GM23338 (cell line): ENCODE measurements around the gene NPIPB2. TPM values are rescaled to one million over a fixed set of nuclear protein-coding genes. Genes with fewer than 3 reads are reported as not detected.

Source experiments
- ATAC-seq: fragments of 200-7000 bp; cut with Tn5 transposase; 3 replicates; pipeline ENCODE4 v1.9.1; 2020
- DNase-seq: peaks from one replicate; pipeline ENCODE4 v3.0.0-alpha.2; 2015; ENCODE audit warnings: low spot score
- H2AFZ ChIP-seq: fragments of 200-600 bp; sonication (generic); 2 replicates; pipeline ENCODE4 v1.8.0; 2016; ENCODE audit warnings: antibody characterized with exemption, mild to moderate bottlenecking, moderate library complexity
- H3F3A ChIP-seq: fragments of 200-600 bp; sonication (generic); replicated peaks from 2 replicates; pipeline ENCODE4 v1.8.0; 2017; ENCODE audit warnings: antibody characterized with exemption, mixed run types, low read depth
- H3K27ac ChIP-seq: fragments of 200-600 bp; sonication (generic); 2 replicates; pipeline ENCODE4 v1.6.1; 2016; ENCODE audit warnings: low read depth
- H3K27me3 ChIP-seq: fragments of 200-600 bp; sonication (generic); 2 replicates; pipeline ENCODE4 v1.8.0; 2016; ENCODE audit warnings: mild to moderate bottlenecking, mixed run types, moderate library complexity; ENCODE audit not compliant: insufficient read depth
- H3K36me3 ChIP-seq: fragments of 200-600 bp; sonication (generic); 2 replicates; pipeline ENCODE4 v1.8.0; 2016; ENCODE audit warnings: mild to moderate bottlenecking; ENCODE audit not compliant: insufficient read depth
- H3K4me1 ChIP-seq: fragments of 200-600 bp; sonication (generic); 2 replicates; pipeline ENCODE4 v1.8.0; 2016; ENCODE audit warnings: mild to moderate bottlenecking, moderate library complexity; ENCODE audit not compliant: insufficient read depth
- H3K4me2 ChIP-seq: fragments of 200-600 bp; sonication (generic); 2 replicates; pipeline ENCODE4 v1.7.1; 2017; ENCODE audit warnings: mixed run types
- H3K4me3 ChIP-seq: fragments of 200-600 bp; sonication (generic); 2 replicates; pipeline ENCODE4 v1.6.1; 2016; ENCODE audit warnings: mixed run types
- H3K79me2 ChIP-seq: fragments of 200-600 bp; sonication (generic); replicated peaks from 2 replicates; pipeline ENCODE4 v1.8.0; 2017; ENCODE audit warnings: mild to moderate bottlenecking; ENCODE audit not compliant: insufficient read depth
- H3K9me2 ChIP-seq: fragments of 200-600 bp; sonication (generic); 2 replicates; pipeline ENCODE4 v1.8.0; 2017; ENCODE audit not compliant: insufficient read depth
- H4K20me1 ChIP-seq: fragments of 200-600 bp; sonication (generic); replicated peaks from 2 replicates; pipeline ENCODE4 v1.8.0; 2017; ENCODE audit warnings: mild to moderate bottlenecking; ENCODE audit not compliant: insufficient read depth
- H3K27ac Mint-ChIP-seq: 2 replicates; pipeline ENCODE4 v1.8.0; 2020; ENCODE audit warnings: inconsistent platforms, mild to moderate bottlenecking, moderate library complexity, mixed read lengths
- H3K27me3 Mint-ChIP-seq: 3 replicates; pipeline ENCODE4 v1.8.0; 2022; ENCODE audit warnings: low read depth, mild to moderate bottlenecking, moderate library complexity, mixed read lengths, inconsistent platforms; ENCODE audit not compliant: insufficient read depth, poor library complexity
- H3K36me3 Mint-ChIP-seq: 3 replicates; pipeline ENCODE4 v1.8.0; 2021; ENCODE audit warnings: low read depth, mild to moderate bottlenecking, inconsistent platforms, moderate library complexity, mixed read lengths
- H3K4me1 Mint-ChIP-seq: 3 replicates; pipeline ENCODE4 v1.8.0; 2020; ENCODE audit warnings: mild to moderate bottlenecking, inconsistent platforms, mixed read lengths
- H3K4me3 Mint-ChIP-seq: 3 replicates; pipeline ENCODE4 v1.8.0; 2021; ENCODE audit warnings: moderate library complexity, mild to moderate bottlenecking, inconsistent platforms, mixed read lengths
- H3K9me3 Mint-ChIP-seq: 3 replicates; pipeline ENCODE4 v1.8.0; 2020; ENCODE audit warnings: moderate library complexity, mild to moderate bottlenecking, inconsistent platforms, mixed read lengths
- CREB1 ChIP-seq: fragments of 250-450 bp; sonication (Bioruptor Pico); IDR thresholded peaks from 2 replicates; pipeline ENCODE4 v1.5.0; 2020; ENCODE audit warnings: low read depth, mild to moderate bottlenecking, moderate library complexity
- ETS1 ChIP-seq: IDR thresholded peaks from 2 replicates; pipeline ENCODE4 v1.6.1; 2016; ENCODE audit warnings: antibody characterized with exemption
- EZH2 ChIP-seq: fragments of 200-600 bp; sonication (generic); IDR thresholded peaks from one replicate; pipeline ENCODE4 v1.8.0; 2017; ENCODE audit warnings: antibody characterized with exemption, mild to moderate bottlenecking, low read depth; ENCODE audit not compliant: unreplicated experiment
- EZH2phosphoT487 ChIP-seq: fragments of 200-600 bp; sonication (generic); IDR thresholded peaks from one replicate; pipeline ENCODE4 v1.8.1; 2018; ENCODE audit warnings: antibody characterized with exemption; ENCODE audit not compliant: unreplicated experiment
- JUNB ChIP-seq: IDR thresholded peaks from one replicate; pipeline ENCODE4 v1.6.1; 2016; ENCODE audit warnings: antibody characterized with exemption; ENCODE audit not compliant: unreplicated experiment
- NANOG ChIP-seq: IDR thresholded peaks from 2 replicates; pipeline ENCODE4 v1.6.1; 2016; ENCODE audit warnings: antibody characterized with exemption, borderline replicate concordance
- POLR2AphosphoS5 ChIP-seq: IDR thresholded peaks from 2 replicates; pipeline ENCODE4 v1.6.1; 2016; ENCODE audit warnings: antibody characterized with exemption, low read depth
- REST ChIP-seq: IDR thresholded peaks from one replicate; pipeline ENCODE4 v1.6.1; 2018; ENCODE audit warnings: antibody characterized with exemption; ENCODE audit not compliant: unreplicated experiment
- STAT1 ChIP-seq: IDR thresholded peaks from one replicate; pipeline ENCODE4 v1.6.1; 2016; ENCODE audit warnings: antibody characterized with exemption; ENCODE audit not compliant: unreplicated experiment
- ZNF114 ChIP-seq: fragments of 250-450 bp; sonication (Bioruptor Pico); IDR thresholded peaks from 2 replicates; pipeline ENCODE4 v1.5.0; 2020; ENCODE audit warnings: mild to moderate bottlenecking, moderate library complexity
- ZNF331 ChIP-seq: fragments of 250-450 bp; sonication (Bioruptor Pico); IDR thresholded peaks from 2 replicates; pipeline ENCODE4 v1.5.0; 2020; ENCODE audit warnings: low read depth, mild to moderate bottlenecking, moderate library complexity
- polyA plus RNA-seq: library from polyadenylated mRNA; unstranded; fragments of >200 nt; fragmentation: Nextera tagmentation; extraction: Ambion mirVana; gene quantifications from 2 replicates; pipeline ENCODE4 v1.2.1, GENCODE V29; 2016
- total RNA-seq: library from RNA; depleted of rRNA; stranded (reverse); fragments of >200 nt; shearing (Covaris generic); gene quantifications from 2 replicates; pipeline ENCODE4 v1.2.3, GENCODE V29; 2014
- TF ChIP-seq, protein P1 (sequence below): fragments of 250-450 bp; sonication (Bioruptor Pico); IDR thresholded peaks from 2 replicates; pipeline ENCODE4 v1.5.0; 2020; ENCODE audit warnings: mild to moderate bottlenecking, moderate library complexity
- TF ChIP-seq, protein P2 (sequence below), 2 experiments: fragments of 200-600 bp in 1 of 2; sonication (generic) in 1 of 2; conservative IDR thresholded peaks; 2 replicates each; pipeline versions ENCODE4 v1.5.1 to v1.6.1; 2016 to 2017; ENCODE audit warnings: antibody characterized with exemption in 2 of 2, low read depth in 2 of 2, mild to moderate bottlenecking in 2 of 2, moderate library complexity in 1 of 2

The NPIPB2 gene
- total and polyA plus RNA-seq, 2 experiments from 2014 or later = 1.0 to 6.8 TPM

DNA sequence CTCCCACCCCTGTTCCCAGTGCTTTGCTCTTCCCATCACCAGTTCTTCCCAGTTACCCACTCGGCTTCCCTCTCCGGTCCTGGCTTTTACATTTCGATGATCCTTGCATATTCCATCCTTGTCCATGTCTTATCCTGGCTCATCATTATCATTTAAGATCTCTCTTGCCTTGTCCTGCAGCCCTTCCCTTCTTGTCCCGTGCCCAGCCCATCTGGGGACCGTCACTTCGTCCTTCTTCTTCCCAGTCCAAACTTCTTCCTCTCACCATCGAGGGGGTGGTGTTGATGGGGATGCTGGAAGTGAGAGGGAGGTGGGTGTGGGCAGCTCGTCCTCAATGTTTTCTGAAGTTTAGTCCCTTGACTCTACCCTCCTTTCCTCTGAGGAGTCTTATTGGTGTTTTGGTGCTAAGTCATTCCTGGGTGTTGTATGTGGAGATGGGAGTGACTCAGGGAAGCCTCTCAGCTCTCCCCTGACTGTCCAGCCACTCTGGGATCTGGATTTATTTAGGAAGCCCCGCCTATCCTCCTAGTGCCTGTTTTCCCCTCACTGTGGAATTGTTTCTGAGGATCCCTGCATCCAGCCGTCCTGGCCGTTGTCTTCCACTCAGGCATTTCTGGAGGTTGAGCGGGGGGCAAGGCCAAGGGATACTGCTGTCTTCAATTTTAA is 35.7 kb upstream of the NPIPB2 start:
- H3K4me1 ChIP-seq = peaks cover 6% of the 10 kb centered on the region
- ATAC-seq (no peak), DNase-seq (no peak)
- H3K27ac ChIP-seq = no peak overlapping the region
- H3K27me3 ChIP-seq = no peaks in the 10 kb centered on the region
- TF ChIP-seq REST = no peak
- no peak for TF ChIP-seq EZH2phosphoT487
- no peak for TF ChIP-seq JUNB
- no peak for TF ChIP-seq ZNF114 (CRISPR knock-in tag)
- TF ChIP-seq, protein P1, sequence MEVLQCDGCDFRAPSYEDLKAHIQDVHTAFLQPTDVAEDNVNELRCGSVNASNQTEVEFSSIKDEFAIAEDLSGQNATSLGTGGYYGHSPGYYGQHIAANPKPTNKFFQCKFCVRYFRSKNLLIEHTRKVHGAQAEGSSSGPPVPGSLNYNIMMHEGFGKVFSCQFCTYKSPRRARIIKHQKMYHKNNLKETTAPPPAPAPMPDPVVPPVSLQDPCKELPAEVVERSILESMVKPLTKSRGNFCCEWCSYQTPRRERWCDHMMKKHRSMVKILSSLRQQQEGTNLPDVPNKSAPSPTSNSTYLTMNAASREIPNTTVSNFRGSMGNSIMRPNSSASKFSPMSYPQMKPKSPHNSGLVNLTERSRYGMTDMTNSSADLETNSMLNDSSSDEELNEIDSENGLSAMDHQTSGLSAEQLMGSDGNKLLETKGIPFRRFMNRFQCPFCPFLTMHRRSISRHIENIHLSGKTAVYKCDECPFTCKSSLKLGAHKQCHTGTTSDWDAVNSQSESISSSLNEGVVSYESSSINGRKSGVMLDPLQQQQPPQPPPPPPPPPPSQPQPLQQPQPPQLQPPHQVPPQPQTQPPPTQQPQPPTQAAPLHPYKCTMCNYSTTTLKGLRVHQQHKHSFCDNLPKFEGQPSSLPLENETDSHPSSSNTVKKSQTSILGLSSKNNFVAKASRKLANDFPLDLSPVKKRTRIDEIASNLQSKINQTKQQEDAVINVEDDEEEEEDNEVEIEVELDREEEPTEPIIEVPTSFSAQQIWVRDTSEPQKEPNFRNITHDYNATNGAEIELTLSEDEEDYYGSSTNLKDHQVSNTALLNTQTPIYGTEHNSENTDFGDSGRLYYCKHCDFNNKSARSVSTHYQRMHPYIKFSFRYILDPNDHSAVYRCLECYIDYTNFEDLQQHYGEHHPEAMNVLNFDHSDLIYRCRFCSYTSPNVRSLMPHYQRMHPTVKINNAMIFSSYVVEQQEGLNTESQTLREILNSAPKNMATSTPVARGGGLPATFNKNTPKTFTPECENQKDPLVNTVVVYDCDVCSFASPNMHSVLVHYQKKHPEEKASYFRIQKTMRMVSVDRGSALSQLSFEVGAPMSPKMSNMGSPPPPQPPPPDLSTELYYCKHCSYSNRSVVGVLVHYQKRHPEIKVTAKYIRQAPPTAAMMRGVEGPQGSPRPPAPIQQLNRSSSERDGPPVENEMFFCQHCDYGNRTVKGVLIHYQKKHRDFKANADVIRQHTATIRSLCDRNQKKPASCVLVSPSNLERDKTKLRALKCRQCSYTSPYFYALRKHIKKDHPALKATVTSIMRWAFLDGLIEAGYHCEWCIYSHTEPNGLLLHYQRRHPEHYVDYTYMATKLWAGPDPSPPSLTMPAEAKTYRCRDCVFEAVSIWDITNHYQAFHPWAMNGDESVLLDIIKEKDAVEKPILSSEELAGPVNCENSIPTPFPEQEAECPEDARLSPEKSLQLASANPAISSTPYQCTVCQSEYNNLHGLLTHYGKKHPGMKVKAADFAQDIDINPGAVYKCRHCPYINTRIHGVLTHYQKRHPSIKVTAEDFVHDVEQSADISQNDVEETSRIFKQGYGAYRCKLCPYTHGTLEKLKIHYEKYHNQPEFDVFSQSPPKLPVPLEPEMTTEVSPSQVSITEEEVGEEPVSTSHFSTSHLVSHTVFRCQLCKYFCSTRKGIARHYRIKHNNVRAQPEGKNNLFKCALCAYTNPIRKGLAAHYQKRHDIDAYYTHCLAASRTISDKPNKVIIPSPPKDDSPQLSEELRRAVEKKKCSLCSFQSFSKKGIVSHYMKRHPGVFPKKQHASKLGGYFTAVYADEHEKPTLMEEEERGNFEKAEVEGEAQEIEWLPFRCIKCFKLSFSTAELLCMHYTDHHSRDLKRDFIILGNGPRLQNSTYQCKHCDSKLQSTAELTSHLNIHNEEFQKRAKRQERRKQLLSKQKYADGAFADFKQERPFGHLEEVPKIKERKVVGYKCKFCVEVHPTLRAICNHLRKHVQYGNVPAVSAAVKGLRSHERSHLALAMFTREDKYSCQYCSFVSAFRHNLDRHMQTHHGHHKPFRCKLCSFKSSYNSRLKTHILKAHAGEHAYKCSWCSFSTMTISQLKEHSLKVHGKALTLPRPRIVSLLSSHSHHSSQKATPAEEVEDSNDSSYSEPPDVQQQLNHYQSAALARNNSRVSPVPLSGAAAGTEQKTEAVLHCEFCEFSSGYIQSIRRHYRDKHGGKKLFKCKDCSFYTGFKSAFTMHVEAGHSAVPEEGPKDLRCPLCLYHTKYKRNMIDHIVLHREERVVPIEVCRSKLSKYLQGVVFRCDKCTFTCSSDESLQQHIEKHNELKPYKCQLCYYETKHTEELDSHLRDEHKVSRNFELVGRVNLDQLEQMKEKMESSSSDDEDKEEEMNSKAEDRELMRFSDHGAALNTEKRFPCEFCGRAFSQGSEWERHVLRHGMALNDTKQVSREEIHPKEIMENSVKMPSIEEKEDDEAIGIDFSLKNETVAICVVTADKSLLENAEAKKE (CRISPR knock-in tag) = no peak
- no peak for TF ChIP-seq ETS1
- TF ChIP-seq STAT1 = no peak
- no peak for TF ChIP-seq ZNF331 (CRISPR knock-in tag)
- TF ChIP-seq, protein P2, sequence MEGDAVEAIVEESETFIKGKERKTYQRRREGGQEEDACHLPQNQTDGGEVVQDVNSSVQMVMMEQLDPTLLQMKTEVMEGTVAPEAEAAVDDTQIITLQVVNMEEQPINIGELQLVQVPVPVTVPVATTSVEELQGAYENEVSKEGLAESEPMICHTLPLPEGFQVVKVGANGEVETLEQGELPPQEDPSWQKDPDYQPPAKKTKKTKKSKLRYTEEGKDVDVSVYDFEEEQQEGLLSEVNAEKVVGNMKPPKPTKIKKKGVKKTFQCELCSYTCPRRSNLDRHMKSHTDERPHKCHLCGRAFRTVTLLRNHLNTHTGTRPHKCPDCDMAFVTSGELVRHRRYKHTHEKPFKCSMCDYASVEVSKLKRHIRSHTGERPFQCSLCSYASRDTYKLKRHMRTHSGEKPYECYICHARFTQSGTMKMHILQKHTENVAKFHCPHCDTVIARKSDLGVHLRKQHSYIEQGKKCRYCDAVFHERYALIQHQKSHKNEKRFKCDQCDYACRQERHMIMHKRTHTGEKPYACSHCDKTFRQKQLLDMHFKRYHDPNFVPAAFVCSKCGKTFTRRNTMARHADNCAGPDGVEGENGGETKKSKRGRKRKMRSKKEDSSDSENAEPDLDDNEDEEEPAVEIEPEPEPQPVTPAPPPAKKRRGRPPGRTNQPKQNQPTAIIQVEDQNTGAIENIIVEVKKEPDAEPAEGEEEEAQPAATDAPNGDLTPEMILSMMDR (conservative IDR thresholded peaks at IDR 0.05; ENCODE audit: low read depth in 2 of 2) = no peak
- TF ChIP-seq NANOG = no peak
- no peak for TF ChIP-seq POLR2AphosphoS5
- no peak for TF ChIP-seq EZH2
- TF ChIP-seq CREB1 (CRISPR knock-in tag) = no peak
- Mint-ChIP-seq H3K27ac (no peak overlapping the region), H3K4me1 (peaks cover 21% of the 10 kb centered on the region), H3K4me3 (peak overlapping the region; percentile 97), H3K27me3 (peaks cover 10% of the 10 kb centered on the region), H3K9me3 (peaks cover 3% of the 10 kb centered on the region; the same call in 1 of the 3 replicates), H3K36me3 (no peaks in the 10 kb centered on the region; the same call in 2 of the 3 replicates)
- peak overlapping the region; percentile 97 for H3K4me2 ChIP-seq
- no peaks in the 10 kb centered on the region for H3K9me2 ChIP-seq
- no peaks in the 10 kb centered on the region for H3K36me3 ChIP-seq
- H3K79me2 ChIP-seq = peaks cover 14% of the 10 kb centered on the region
- 0 out of 2 replicates have a peak, but pooled peaks cover 2% of the 10 kb centered on the region for H3F3A ChIP-seq
- H4K20me1 ChIP-seq = no peaks in the 10 kb centered on the region
- H3K4me3 ChIP-seq = peak overlapping the region; percentile 98
- peak overlapping the region; percentile 96 for H2AFZ ChIP-seq
